Panc1 (cell line): ENCODE measurements around the gene LIME1. TPM values are rescaled to one million over a fixed set of nuclear protein-coding genes. Genes with fewer than 3 reads are reported as not detected.

Experiments used
- ATAC-seq: fragments of 200-7000 bp; cut with Tn5 transposase; 2 replicates; pipeline ENCODE4 v1.9.1; 2020; ENCODE audit warnings: mild to moderate bottlenecking, moderate library complexity
- BruUV-seq: library from RNA; stranded (reverse); fragments of 400-500 nt; replicated peaks from 2 replicates; lab custom pipeline; 2021; lab: Mats Ljungman, UMichigan
- CTCF ChIA-PET: fragments of 300-600 bp; sonication (Branson Sonifier 250); formaldehyde crosslinking; loops from one replicate; lab custom pipeline; 2022; ENCODE audit warnings: antibody characterized with exemption; lab: Charles Lee
- POLR2A ChIA-PET: fragments of 300-600 bp; sonication (Branson Sonifier 250); formaldehyde crosslinking; loops from one replicate; lab custom pipeline; 2022; ENCODE audit warnings: antibody characterized with exemption; lab: Charles Lee
- DNase-seq: peaks from one replicate; pipeline ENCODE4 v3.0.0-alpha.2; 2010; ENCODE audit warnings: low read depth, low spot score
- H3K27ac ChIP-seq: 2 replicates; pipeline ENCODE4 v1.5.1; 2011; ENCODE audit warnings: mild to moderate bottlenecking, low read length, inconsistent platforms
- H3K27me3 ChIP-seq: fragments of 200-500 bp; sonication (Bioruptor generic); 2 replicates; pipeline ENCODE4 v1.6.0; 2014; ENCODE audit warnings: low read length, inconsistent platforms; ENCODE audit not compliant: control insufficient read depth, insufficient read depth
- H3K36me3 ChIP-seq: fragments of 200-500 bp; sonication (Bioruptor generic); 2 replicates; pipeline ENCODE4 v1.5.1; 2014; ENCODE audit warnings: inconsistent platforms, mild to moderate bottlenecking, low read length, moderate library complexity; ENCODE audit not compliant: control insufficient read depth, insufficient read depth
- H3K4me1 ChIP-seq: 2 replicates; pipeline ENCODE4 v1.5.1; 2011; ENCODE audit warnings: inconsistent platforms, mild to moderate bottlenecking, low read length, moderate library complexity; ENCODE audit not compliant: control insufficient read depth, insufficient read depth
- H3K4me3 ChIP-seq, 2 experiments: 2 replicates each; pipeline ENCODE4 v1.5.1; 2011 to 2012; ENCODE audit warnings: low read depth in 2 of 2, low read length in 2 of 2, mild to moderate bottlenecking in 2 of 2, inconsistent platforms in 1 of 2, moderate library complexity in 1 of 2
- H3K9me3 ChIP-seq: fragments of 200-500 bp; sonication (Bioruptor generic); 2 replicates; pipeline ENCODE4 v1.5.1; 2014; ENCODE audit warnings: low read depth, mild to moderate bottlenecking, inconsistent platforms, low read length, moderate library complexity; ENCODE audit not compliant: control insufficient read depth, insufficient read depth
- POLR2AphosphoS5 ChIP-seq: IDR thresholded peaks from 2 replicates; pipeline ENCODE4 v1.6.1; 2012; ENCODE audit warnings: mild to moderate bottlenecking, low read depth, low read length, moderate library complexity
- in situ Hi-C: cut with HindIII; loops from 2 replicates; pipeline ENCODE4 v1.10.0; 2016; ENCODE audit warnings: low sequenced_read_pairs, low pct_unique_long_range_greater_than_20kb
- intact Hi-C: fragments of 100-400 bp; cut with micrococcal nuclease; formaldehyde crosslinking; loops from one replicate; pipeline ENCODE4 v1.10.0; 2022; ENCODE audit not compliant: unreplicated experiment
- total RNA-seq: library from RNA; stranded (reverse); gene quantifications from one replicate; pipeline ENCODE4 v1.2.1, GENCODE V29; 2021; ENCODE audit not compliant: unreplicated experiment
- TF ChIP-seq, protein P1 (sequence below), 2 experiments: IDR thresholded peaks; 2 replicates each; pipeline ENCODE4 v1.6.1; 2011 to 2012; ENCODE audit warnings: low read depth in 2 of 2, control low read depth in 1 of 2, low read length in 1 of 2, mild to moderate bottlenecking in 1 of 2, moderate library complexity in 1 of 2; ENCODE audit not compliant: insufficient read depth in 1 of 2

Gene LIME1
- total RNA-seq, 1 experiment from 2014 or later = 15.2 TPM

- no TSS peak for BruUV-seq
- in situ Hi-C loops = no loop called here
- no peaks in the 10 kb centered on the region for H3K36me3 ChIP-seq
- H3K9me3 ChIP-seq = no peaks in the 10 kb centered on the region
- H3K4me3 ChIP-seq = no peak overlapping the region
- ChIA-PET POLR2A (interaction anchor here (0.6 to 0.9 kb wide), 3 partner anchors 12 to 45 kb away, joined by 3 read pairs; no protein-coding TSS in a partner anchor), CTCF (interaction anchor here (1.0 kb wide), 1 partner anchor 161 kb away, joined by 3 read pairs; no protein-coding TSS in a partner anchor)
- TF ChIP-seq, protein P1, sequence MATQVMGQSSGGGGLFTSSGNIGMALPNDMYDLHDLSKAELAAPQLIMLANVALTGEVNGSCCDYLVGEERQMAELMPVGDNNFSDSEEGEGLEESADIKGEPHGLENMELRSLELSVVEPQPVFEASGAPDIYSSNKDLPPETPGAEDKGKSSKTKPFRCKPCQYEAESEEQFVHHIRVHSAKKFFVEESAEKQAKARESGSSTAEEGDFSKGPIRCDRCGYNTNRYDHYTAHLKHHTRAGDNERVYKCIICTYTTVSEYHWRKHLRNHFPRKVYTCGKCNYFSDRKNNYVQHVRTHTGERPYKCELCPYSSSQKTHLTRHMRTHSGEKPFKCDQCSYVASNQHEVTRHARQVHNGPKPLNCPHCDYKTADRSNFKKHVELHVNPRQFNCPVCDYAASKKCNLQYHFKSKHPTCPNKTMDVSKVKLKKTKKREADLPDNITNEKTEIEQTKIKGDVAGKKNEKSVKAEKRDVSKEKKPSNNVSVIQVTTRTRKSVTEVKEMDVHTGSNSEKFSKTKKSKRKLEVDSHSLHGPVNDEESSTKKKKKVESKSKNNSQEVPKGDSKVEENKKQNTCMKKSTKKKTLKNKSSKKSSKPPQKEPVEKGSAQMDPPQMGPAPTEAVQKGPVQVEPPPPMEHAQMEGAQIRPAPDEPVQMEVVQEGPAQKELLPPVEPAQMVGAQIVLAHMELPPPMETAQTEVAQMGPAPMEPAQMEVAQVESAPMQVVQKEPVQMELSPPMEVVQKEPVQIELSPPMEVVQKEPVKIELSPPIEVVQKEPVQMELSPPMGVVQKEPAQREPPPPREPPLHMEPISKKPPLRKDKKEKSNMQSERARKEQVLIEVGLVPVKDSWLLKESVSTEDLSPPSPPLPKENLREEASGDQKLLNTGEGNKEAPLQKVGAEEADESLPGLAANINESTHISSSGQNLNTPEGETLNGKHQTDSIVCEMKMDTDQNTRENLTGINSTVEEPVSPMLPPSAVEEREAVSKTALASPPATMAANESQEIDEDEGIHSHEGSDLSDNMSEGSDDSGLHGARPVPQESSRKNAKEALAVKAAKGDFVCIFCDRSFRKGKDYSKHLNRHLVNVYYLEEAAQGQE (IDR thresholded peaks at IDR 0.05; ENCODE audit: insufficient read depth in 1 of 2, low read depth in 2 of 2, low read length in 1 of 2) = no peak
- TF ChIP-seq POLR2AphosphoS5 = peak; percentile 33; the same call in 1 of the 2 replicates
- DNase-seq = peak; percentile 60
- peak; percentile 68 for ATAC-seq
- intact Hi-C loops = no loop called here
- H3K27me3 ChIP-seq = no peaks in the 10 kb centered on the region
- peak overlapping the region; percentile 77 for H3K27ac ChIP-seq
- peaks cover 64% of the 10 kb centered on the region for H3K4me1 ChIP-seq
Observed at GRCh38 chr20:63698739-63699465, 37.6 kb upstream of the LIME1 start.

- peaks cover 64% of the 10 kb centered on the region for H3K4me1 ChIP-seq
- no peaks in the 10 kb centered on the region for H3K36me3 ChIP-seq
- ATAC-seq = peak; percentile 30
- H3K4me3 ChIP-seq = no peak overlapping the region
- ChIA-PET POLR2A (interaction anchor here (0.7 kb wide), 1 partner anchor 44 kb away, joined by 3 read pairs; no protein-coding TSS in a partner anchor), CTCF (no interaction called here)
- no peaks in the 10 kb centered on the region for H3K27me3 ChIP-seq
- TF ChIP-seq POLR2AphosphoS5 = 0 out of 2 replicates have a peak, but pooled peaks have one; percentile 16
- TF ChIP-seq, protein P1 (IDR thresholded peaks at IDR 0.05; ENCODE audit: insufficient read depth in 1 of 2, low read depth in 2 of 2, low read length in 1 of 2) = no peak
- no peaks in the 10 kb centered on the region for H3K9me3 ChIP-seq
- DNase-seq = no peak
- intact Hi-C loops (no loop called here), in situ Hi-C loops (no loop called here)
- TSS peak; percentile 68 for BruUV-seq
- peak overlapping the region; percentile 77 for H3K27ac ChIP-seq
Observed at GRCh38 chr20:63699466-63700198, 36.8 kb upstream of the LIME1 start.
